ENCODE measurements around the gene TUSC2. TPM values are rescaled to one million over a fixed set of nuclear protein-coding genes. Genes with fewer than 3 reads are reported as not detected.

The TUSC2 gene
- total and polyA plus RNA-seq, 2 of the 13 experiments (the other 11 are each of a cell fraction or from before 2014, with no cell fraction given): 36.7 to 39.1 TPM

GRCh38 chr3:50337175-50337861 lies 9.3 kb upstream of the TUSC2 start (continued):
- TF ChIP-seq, protein P1, sequence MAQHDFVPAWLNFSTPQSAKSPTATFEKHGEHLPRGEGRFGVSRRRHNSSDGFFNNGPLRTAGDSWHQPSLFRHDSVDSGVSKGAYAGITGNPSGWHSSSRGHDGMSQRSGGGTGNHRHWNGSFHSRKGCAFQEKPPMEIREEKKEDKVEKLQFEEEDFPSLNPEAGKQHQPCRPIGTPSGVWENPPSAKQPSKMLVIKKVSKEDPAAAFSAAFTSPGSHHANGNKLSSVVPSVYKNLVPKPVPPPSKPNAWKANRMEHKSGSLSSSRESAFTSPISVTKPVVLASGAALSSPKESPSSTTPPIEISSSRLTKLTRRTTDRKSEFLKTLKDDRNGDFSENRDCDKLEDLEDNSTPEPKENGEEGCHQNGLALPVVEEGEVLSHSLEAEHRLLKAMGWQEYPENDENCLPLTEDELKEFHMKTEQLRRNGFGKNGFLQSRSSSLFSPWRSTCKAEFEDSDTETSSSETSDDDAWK (CRISPR knock-in tag; IDR thresholded peaks at IDR 0.05): no peak
- peak; percentile 25; the same call in 1 of the 2 replicates for TF ChIP-seq CENPT (CRISPR knock-in tag; IDR thresholded peaks at IDR 0.05; ENCODE audit: low read depth)
- TF ChIP-seq ZNF296 (CRISPR knock-in tag; conservative IDR thresholded peaks at IDR 0.05): peak; percentile 75; the same call in 1 of the 2 replicates
- TF ChIP-seq, protein P2, sequence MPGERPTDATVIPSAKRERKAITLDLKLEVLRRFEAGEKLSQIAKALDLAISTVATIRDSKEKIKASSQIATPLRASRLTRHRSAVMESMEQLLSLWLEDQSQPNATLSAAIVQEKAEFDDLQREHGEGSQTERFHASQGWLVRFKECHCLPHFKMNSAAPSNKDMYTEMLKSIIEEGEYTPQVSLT (CRISPR knock-in tag; IDR thresholded peaks at IDR 0.05; ENCODE audit: borderline replicate concordance, low read depth): no peak
- peak; percentile 95 for TF ChIP-seq ZNF256 (CRISPR knock-in tag; conservative IDR thresholded peaks at IDR 0.05)
- TF ChIP-seq HOMEZ (CRISPR knock-in tag; IDR thresholded peaks at IDR 0.05; ENCODE audit: low read depth): peak; percentile 43; the same call in 1 of the 2 replicates
- TF ChIP-seq MYNN (CRISPR knock-in tag; IDR thresholded peaks at IDR 0.05; ENCODE audit: low read depth): 0 out of 2 replicates have a peak, but pooled peaks have one; percentile 17
- peak; percentile 85 for TF ChIP-seq UBTF (CRISPR knock-in tag; IDR thresholded peaks at IDR 0.05)
- peak; percentile 80; the same call in 1 of the 2 replicates for TF ChIP-seq ZBTB39 (CRISPR knock-in tag; IDR thresholded peaks at IDR 0.05)
- TF ChIP-seq RELA (CRISPR knock-in tag; IDR thresholded peaks at IDR 0.05): peak; percentile 73; the same call in 1 of the 2 replicates
- peak; percentile 27 for TF ChIP-seq SKI (IDR thresholded peaks at IDR 0.05; ENCODE audit: partially characterized antibody)
- TF ChIP-seq, protein P3, sequence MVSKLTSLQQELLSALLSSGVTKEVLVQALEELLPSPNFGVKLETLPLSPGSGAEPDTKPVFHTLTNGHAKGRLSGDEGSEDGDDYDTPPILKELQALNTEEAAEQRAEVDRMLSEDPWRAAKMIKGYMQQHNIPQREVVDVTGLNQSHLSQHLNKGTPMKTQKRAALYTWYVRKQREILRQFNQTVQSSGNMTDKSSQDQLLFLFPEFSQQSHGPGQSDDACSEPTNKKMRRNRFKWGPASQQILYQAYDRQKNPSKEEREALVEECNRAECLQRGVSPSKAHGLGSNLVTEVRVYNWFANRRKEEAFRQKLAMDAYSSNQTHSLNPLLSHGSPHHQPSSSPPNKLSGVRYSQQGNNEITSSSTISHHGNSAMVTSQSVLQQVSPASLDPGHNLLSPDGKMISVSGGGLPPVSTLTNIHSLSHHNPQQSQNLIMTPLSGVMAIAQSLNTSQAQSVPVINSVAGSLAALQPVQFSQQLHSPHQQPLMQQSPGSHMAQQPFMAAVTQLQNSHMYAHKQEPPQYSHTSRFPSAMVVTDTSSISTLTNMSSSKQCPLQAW (CRISPR knock-in tag; IDR thresholded peaks at IDR 0.05): peak; percentile 67
- TF ChIP-seq NRL (CRISPR knock-in tag; IDR thresholded peaks at IDR 0.05; ENCODE audit: borderline replicate concordance): no peak
- peak; percentile 67 for TF ChIP-seq NFYC (CRISPR knock-in tag; IDR thresholded peaks at IDR 0.05)

All from HepG2 (cell line).